Measurements from ENCODE around the gene TUBGCP3.

TUBGCP3 gene

GRCh38 chr13:112616586-112617362 lies 28.8 kb upstream of the TUBGCP3 start:
- in situ Hi-C loops (cut with HindIII; ENCODE audit: low sequenced_read_pairs) = no loop called here

GRCh38 chr13:112615391-112615790 lies 27.4 kb upstream of the TUBGCP3 start:
- in situ Hi-C loops (cut with HindIII; ENCODE audit: low sequenced_read_pairs) = no loop called here

DNA sequence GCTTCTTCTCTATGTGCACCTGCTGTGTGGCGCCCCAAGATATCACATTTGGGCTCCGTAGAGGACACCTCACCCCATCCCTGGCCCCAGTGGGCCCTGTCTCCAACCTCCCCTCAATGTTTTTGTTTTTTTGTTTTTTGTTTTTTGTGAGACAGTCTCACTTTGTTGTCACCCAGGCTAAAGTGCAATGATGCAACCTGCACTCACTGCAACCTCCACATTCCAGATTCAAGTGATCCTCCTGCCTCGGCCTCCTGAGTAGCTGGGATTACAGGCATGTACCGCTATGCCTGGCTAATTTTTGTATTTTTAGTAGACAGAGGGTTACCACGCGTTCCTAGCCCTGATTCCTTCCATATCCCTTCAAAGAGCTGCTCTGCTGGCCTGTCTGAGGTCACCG lies 26.9 kb upstream of the TUBGCP3 start:
- in situ Hi-C loops (cut with HindIII; ENCODE audit: low sequenced_read_pairs) = no loop called here

- in situ Hi-C loops (cut with HindIII; ENCODE audit: low sequenced_read_pairs) = no loop called here
Measured at GRCh38 chr13:112608212-112608611, 20.3 kb upstream of the TUBGCP3 start.

GRCh38 chr13:112606109-112607001 lies 18.4 kb upstream of the TUBGCP3 start:
- in situ Hi-C loops (cut with HindIII; ENCODE audit: low sequenced_read_pairs) = no loop called here

GRCh38 chr13:112605531-112605990 lies 17.6 kb upstream of the TUBGCP3 start:
- in situ Hi-C loops (cut with HindIII; ENCODE audit: low sequenced_read_pairs) = no loop called here

DNA sequence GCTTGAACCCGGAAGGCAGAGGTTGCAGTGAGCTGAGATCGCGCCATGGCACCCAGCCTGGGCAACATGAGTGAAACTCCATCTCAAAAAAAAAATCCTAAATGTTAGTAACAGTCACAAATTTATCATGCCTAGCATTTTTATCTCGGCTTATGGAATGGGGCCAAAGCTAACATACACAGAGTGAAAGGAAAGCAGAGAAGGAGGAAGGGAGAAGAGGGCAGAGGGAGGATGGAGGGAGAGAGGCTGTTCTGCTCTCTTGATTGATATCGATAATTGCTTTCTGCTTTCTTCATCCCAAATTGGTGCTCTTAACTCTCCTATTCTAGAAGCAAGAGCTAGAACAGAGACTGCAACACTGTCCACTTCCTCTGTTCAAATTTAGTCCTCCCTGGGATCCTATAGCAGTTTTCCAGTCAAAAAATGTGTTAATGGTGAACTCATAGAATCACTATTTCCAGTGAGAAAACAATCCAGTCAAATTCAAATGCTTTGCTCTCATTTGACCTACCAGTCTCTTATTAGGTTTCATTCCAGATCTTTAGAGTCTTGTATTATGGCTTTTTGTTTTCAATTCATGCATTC lies 15.8 kb upstream of the TUBGCP3 start:
- in situ Hi-C loops (cut with HindIII; ENCODE audit: low sequenced_read_pairs) = no loop called here

GRCh38 chr13:112602189-112602588 lies 14.2 kb upstream of the TUBGCP3 start:
- in situ Hi-C loops (cut with HindIII; ENCODE audit: low sequenced_read_pairs) = no loop called here

- in situ Hi-C loops (cut with HindIII; ENCODE audit: low sequenced_read_pairs) = no loop called here
Measured at GRCh38 chr13:112601371-112601770, 13.4 kb upstream of the TUBGCP3 start.

DNA sequence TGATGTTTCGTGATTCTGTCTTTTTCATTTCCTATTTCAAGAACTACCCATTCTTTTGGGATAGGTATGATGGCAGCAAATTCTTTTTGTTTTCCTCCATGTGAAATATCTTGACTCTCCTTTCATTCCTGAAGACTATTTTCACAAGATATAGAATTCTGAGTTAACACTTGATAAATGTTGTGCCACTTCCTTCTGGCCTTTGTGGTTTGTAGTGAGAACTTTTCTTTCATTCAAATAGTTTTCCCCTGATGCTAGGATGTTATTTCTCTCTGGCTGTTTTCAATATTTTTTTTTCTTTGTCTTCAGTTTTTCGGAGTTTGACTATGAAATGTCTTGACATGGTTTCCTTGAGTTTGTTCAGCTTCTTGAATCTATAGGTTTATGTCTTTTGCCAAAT lies 8.3 kb upstream of the TUBGCP3 start:
- in situ Hi-C loops (cut with HindIII; ENCODE audit: low sequenced_read_pairs) = no loop called here

- in situ Hi-C loops (cut with HindIII; ENCODE audit: low sequenced_read_pairs) = no loop called here
Measured at GRCh38 chr13:112592647-112593046, 4.7 kb upstream of the TUBGCP3 start.

- in situ Hi-C loops (cut with HindIII; ENCODE audit: low sequenced_read_pairs) = no loop called here
Measured at GRCh38 chr13:112592181-112592580, 4.2 kb upstream of the TUBGCP3 start.

- in situ Hi-C loops (cut with HindIII; ENCODE audit: low sequenced_read_pairs) = no loop called here
Measured at GRCh38 chr13:112588490-112589297, 741 bp upstream of the TUBGCP3 start.

DNA sequence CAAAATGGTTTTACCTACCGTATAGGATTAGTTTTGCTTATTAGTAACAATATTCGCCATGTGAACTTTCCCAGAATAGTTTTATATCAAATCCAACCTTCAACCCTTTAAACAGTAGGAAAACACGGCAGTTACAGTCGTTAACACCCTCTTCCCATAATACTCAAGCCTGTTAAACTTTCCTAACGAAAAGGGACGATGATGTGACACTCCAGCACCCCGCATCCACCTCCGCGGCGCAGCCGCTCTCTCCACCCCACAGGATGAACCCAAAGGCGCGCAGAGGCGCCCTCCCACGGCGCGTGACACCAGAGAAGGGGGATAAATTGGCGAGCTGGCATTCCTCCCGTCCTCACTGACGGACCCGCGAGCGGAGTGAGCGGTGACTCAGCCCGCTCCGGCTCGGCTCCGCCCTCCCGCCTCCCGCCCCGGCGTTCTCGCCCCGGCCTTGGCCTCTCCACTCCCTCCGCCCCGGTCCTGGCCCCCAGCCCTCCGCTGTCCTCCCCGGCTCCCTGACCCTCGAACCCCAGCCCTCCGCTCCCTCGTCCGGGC lies 665 bp downstream of the TUBGCP3 start:
- in situ Hi-C loops (cut with HindIII; ENCODE audit: low sequenced_read_pairs) = no loop called here

DNA sequence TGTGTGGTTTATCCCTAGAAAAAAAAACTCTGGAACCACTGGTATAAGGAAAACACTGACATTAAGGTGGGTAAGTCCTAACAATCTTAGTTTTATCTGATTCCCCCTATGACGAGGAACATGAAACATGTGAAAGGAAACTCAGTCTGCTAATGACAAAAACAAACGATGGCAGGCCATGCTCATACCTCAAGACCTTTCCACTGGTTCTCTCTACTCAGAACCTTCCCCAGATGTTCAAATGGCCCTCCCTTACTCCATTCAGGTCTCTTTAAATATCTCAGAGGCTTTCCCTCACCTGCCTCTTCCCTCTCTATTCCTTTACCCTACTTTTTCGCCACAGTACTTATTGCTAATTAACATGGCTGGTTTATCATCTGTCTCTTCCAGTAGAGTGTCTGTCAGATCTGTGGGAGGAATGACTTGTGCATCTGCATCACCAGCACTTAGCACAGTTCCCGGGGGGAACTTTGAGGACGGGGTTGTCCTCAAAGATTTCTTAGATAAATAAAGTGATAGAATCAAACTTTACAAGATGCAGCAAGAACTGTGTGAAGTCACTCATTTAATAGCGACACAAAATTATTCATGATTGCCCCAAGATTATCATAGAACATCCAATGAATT lies 1.5 kb downstream of the TUBGCP3 start:
- in situ Hi-C loops (cut with HindIII; ENCODE audit: low sequenced_read_pairs) = no loop called here

- in situ Hi-C loops (cut with HindIII; ENCODE audit: low sequenced_read_pairs) = no loop called here
Measured at GRCh38 chr13:112583592-112584277, 4.2 kb downstream of the TUBGCP3 start.

DNA sequence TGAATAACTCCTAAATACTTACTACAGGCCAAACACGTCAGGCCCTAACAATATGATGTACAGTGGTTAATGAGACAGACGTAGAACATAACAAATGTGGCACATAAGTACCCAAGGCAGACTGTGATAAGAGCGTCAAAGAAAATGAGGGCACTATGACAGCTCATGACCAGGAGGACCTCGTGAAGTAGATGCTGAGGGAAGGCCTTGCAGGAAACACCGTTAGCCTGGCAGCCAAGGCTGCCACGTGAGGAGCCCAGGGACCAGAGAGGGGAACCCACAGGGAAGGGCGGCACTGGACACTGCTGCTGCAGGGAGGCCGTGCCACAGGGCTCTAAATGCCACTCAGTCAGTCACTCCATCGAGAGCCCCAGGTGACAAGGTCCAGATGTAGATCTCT lies 5.7 kb downstream of the TUBGCP3 start:
- in situ Hi-C loops (cut with HindIII; ENCODE audit: low sequenced_read_pairs) = no loop called here

- in situ Hi-C loops (cut with HindIII; ENCODE audit: low sequenced_read_pairs) = no loop called here
Measured at GRCh38 chr13:112580912-112581311, 7.0 kb downstream of the TUBGCP3 start.

- in situ Hi-C loops (cut with HindIII; ENCODE audit: low sequenced_read_pairs) = no loop called here
Measured at GRCh38 chr13:112580211-112580610, 7.7 kb downstream of the TUBGCP3 start.
